ENCODE results near the gene CWH43.
"Not testable (repeated sequence)": the region's sequence is repeated elsewhere in the genome, so short reads cannot be mapped to it uniquely, and the experiment has no call there.

DNA sequence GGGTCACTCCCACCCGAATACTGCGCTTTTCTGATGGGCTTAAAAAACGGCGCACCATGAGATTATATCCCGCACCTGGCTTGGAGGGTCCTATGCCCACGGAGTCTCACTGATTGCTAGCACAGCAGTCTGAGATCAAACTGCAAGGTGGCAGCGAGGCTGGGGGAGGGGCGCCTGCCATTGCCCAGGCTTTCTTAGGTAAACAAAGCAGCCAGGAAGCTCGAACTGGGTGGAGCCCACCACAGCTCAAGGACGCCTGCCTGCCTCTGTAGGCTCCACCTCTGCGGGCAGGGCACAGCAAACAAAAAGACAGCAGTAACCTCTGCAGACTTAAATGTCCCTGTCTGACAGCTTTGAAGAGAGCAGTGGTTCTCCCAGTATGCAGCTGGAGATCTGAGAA is 86.1 kb downstream of the CWH43 start:
- not testable (repeated sequence) for TF ChIP-seq POLR2AphosphoS5 (IDR thresholded peaks at IDR 0.05; ENCODE audit: low read length); CTCF (IDR thresholded peaks at IDR 0.05 in 2 of 3, conservative IDR thresholded peaks at IDR 0.05 in 1 of 3; ENCODE audit: control insufficient read depth in 2 of 3, extremely low read depth in 1 of 3, insufficient read depth in 1 of 3, low read depth in 3 of 3, low read length in 3 of 3); BCL11A (IDR thresholded peaks at IDR 0.05; ENCODE audit: low read depth, low read length); NFYB (IDR thresholded peaks at IDR 0.05; ENCODE audit: insufficient read depth, low read depth, low read length)
- TF ChIP-seq, protein P1, sequence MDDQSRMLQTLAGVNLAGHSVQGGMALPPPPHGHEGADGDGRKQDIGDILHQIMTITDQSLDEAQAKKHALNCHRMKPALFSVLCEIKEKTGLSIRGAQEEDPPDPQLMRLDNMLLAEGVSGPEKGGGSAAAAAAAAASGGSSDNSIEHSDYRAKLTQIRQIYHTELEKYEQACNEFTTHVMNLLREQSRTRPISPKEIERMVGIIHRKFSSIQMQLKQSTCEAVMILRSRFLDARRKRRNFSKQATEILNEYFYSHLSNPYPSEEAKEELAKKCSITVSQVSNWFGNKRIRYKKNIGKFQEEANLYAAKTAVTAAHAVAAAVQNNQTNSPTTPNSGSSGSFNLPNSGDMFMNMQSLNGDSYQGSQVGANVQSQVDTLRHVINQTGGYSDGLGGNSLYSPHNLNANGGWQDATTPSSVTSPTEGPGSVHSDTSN (IDR thresholded peaks at IDR 0.05; ENCODE audit: insufficient replicate concordance, low read depth, low read length), result not testable (repeated sequence)
- TF ChIP-seq, protein P2, sequence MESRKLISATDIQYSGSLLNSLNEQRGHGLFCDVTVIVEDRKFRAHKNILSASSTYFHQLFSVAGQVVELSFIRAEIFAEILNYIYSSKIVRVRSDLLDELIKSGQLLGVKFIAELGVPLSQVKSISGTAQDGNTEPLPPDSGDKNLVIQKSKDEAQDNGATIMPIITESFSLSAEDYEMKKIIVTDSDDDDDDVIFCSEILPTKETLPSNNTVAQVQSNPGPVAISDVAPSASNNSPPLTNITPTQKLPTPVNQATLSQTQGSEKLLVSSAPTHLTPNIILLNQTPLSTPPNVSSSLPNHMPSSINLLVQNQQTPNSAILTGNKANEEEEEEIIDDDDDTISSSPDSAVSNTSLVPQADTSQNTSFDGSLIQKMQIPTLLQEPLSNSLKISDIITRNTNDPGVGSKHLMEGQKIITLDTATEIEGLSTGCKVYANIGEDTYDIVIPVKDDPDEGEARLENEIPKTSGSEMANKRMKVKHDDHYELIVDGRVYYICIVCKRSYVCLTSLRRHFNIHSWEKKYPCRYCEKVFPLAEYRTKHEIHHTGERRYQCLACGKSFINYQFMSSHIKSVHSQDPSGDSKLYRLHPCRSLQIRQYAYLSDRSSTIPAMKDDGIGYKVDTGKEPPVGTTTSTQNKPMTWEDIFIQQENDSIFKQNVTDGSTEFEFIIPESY (IDR thresholded peaks at IDR 0.05), result not testable (repeated sequence)

Measured in GM12878 (cell line).